Transverse colon (tissue), 3 donors: ENCODE measurements around the gene FXYD6.

Source experiments
- CTCF ChIP-seq, 5 experiments: fragments of 200-600 bp in 3 of 5; fragments of 450-650 bp in 2 of 5; sonication (generic) in 3 of 5; IDR thresholded peaks; 1 replicate in 2 of 5; 2 replicates in 3 of 5; pipeline ENCODE4 v1.5.1; 2016 to 2017; ENCODE audit warnings: antibody characterized with exemption in 5 of 5, inconsistent platforms in 3 of 5, mild to moderate bottlenecking in 2 of 5, moderate library complexity in 1 of 5
- POLR2A ChIP-seq: fragments of 450-650 bp; IDR thresholded peaks from one replicate; pipeline ENCODE4 v1.6.1; 2016; ENCODE audit warnings: antibody characterized with exemption, mild to moderate bottlenecking, moderate library complexity

GRCh38 chr11:117908959-117909610 lies 32.6 kb upstream of the FXYD6 start:
- no peak for TF ChIP-seq CTCF (IDR thresholded peaks at IDR 0.05)
- no peak for TF ChIP-seq POLR2A
